SHP77 (cell line): ENCODE results near the gene SPATA13.
"Not testable (repeated sequence)": the region's sequence is repeated elsewhere in the genome, so short reads cannot be mapped to it uniquely, and the experiment has no call there.

Experiments used
- DNase-seq, 2 experiments: peaks; one replicate each; lab custom pipeline; 2025; lab: John Stamatoyannopoulos, UW

The SPATA13 gene

GRCh38 chr13:24160458-24161009 lies at the start of gene SPATA13:
Gene SPATA13 (plus strand): TSS chr13:24160720. CDS start chr13:24222930, 62,210 bp downstream.
- DNase-seq: no peak

- DNase-seq: no peak
Observed at GRCh38 chr13:24112791-24113190, 47.7 kb upstream of the SPATA13 start.

DNA sequence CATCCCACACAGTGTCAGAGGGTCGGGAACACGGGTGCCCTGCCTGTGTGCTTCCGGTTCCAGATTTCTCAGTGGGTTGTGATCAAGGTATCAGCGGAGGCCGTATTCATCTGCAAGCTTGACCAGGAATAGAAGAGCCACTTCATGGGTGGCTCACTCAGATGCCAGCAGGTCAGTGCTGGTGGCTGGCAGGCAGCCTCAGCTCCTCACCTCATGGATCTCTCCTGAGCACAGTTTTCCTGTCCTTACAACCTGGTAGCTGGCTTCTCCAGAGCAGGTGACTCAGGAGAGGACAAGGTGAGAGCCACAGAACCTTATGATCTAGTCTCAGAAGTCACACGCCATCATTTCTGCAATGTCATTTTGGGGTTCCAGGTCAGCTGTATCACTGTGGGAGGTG lies 44.8 kb upstream of the SPATA13 start:
- no peak for DNase-seq

GRCh38 chr13:24116131-24116530 lies 44.4 kb upstream of the SPATA13 start:
- peak in 1 of 2 experiments; percentile 2 for DNase-seq

- no peak for DNase-seq
Observed at GRCh38 chr13:24118576-24118975, 41.9 kb upstream of the SPATA13 start.

DNA sequence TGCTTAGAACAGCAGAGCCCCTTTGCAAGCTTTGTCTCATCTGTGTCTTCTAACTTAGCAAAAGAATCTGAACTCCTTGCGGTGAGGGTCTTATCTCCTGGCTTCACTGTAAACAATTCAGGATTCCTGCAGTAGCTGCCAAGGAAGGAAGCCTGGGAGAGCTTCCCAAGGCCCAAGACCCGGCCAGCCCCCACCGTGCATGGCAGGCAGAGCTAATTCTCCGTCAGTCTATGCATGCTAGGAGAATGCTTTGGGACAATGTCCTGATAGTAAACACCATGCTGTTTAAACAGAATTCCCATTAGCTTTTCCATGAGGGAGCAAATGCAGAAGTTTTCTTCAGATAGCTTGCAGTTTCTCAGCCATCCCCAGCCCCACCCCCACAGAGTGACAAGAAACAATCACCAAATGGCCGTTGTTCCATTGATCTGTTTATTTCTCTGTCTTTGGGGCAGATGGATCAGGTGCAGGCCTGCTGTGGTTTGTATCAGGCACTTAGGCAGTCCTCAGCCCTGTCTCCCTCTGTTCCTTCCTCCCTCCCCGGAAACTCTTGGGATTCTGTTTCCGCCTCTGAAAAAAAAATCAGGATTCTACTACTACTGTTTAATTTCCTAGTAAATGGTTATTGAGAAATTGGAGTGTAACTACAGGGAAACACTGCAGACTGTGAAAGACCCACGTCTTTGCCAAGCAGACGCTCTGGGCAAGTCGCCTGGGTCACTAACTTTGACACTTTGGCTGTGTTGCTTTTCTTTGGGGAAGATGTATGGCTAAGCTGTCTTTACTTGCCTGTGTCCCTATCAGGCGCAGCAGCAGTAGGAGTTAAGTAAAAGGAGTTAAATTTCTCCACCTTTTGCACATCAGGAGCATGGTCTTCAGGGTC lies 40.7 kb upstream of the SPATA13 start:
- DNase-seq: no peak

DNA sequence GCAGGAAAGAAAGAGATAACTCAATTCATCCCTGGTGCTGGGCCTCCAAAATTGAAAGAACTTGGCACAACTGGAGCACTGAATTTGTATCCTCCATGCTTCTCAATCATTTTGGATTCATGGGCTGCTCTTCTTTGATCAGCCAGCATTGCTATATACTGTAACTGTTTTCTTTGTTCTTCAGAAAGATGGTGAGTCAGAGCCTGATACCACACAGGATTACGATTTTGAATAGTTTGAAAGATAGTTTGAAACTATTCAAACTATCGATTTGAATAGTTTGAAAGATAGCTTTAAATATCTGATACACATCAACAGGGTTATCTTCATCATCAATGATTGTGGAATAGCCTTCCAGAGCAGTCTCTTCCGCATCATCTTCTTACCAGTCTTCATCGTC lies 38.5 kb upstream of the SPATA13 start:
- DNase-seq: not testable (repeated sequence)

DNA sequence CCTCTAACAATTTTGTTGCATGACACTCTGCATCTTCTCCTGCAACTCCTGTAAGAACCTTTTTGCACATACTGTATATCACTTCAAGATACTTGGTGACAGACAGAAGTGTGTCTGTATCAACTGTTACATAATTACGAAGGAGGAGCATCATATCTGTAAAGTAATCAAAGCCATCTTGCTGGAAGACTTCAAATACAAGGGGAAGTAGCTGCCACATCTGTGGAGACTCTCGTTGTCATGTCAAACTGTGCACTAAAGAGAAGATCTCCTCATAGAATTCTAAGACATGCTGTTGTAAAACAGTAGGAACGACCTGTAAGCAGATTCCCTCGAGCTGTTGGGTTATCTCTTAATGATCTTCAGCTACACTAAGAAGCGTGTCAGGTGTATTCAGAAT lies 38.0 kb upstream of the SPATA13 start:
- no peak for DNase-seq

DNA sequence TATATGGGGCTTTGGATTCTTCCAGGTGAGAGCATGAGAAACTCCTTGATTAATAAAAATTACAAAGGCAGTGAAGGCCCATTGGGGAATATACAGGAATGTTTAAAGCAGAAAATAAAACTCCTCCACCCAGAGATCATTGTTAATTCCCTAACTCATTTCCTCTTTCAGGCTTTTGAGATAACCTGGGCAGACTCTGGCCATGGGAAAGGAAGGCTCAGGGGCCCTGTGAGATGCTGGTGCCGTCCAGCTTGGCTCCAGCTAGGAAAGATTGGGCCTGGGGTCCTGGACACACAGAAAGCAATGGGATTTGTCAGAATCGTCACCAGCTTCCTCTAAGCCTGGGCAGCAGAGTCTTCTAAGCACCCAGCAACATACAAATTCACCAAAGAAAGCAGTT lies 36.8 kb upstream of the SPATA13 start:
- no peak for DNase-seq

DNA sequence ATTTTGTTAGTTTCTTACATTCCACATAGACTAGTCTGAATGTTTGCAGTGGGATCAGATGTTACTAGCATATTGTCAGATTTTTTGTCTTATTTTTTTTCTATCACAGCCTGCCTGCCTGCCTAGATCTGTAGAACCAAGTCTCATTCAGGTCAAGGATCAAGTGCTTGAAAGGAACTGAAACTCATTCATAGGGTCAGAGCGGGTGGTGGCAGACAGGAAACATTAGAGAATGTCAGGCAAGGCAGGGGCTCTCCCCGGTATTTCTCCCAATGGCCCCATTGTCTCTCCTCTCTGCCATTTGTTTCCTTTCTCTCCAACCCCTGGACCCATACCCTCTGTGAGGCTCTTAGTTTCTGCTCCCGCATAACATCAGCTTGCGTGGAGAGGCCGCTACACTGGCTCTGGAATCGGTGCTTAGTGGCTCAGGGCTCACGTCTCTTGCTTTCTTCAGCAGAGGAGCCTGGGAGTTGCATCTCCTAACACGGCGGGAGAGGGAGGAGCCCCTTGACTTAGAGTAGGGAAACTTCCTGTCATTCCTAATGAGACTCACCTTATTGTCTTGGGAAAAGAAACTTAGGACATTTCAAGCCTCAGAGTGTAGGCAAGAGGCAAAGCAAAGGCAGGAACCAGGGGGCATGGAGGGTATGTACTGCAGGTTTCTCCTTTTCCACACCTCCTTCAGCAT lies 35.6 kb upstream of the SPATA13 start:
- no peak for DNase-seq

DNA sequence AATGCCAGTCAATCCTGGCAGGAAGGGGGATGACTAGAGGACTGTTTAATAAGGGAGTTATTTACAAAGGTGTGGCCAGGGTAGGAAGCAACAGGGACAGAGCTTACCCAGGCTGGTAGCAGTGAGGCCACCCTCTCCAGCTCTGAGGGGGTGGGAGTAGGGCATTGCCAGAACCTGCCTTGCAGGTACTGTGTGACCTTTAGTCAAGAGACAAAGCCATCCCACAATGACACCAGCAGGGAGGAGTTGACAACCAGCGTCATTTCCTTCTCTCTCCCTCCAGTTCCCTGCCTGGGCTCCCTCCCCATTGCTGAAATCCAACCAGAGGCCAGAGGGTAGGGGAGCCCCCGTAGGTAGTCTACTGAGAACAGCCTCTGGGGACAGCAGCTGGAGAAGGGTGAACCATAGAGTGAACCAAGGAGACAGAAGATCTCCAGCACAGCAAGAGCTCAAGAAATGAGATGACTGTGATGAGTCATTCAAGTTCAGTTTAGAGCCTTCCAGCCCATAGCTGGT lies 33.3 kb upstream of the SPATA13 start:
- DNase-seq: no peak

GRCh38 chr13:24128112-24128511 lies 32.4 kb upstream of the SPATA13 start:
- no peak for DNase-seq

DNA sequence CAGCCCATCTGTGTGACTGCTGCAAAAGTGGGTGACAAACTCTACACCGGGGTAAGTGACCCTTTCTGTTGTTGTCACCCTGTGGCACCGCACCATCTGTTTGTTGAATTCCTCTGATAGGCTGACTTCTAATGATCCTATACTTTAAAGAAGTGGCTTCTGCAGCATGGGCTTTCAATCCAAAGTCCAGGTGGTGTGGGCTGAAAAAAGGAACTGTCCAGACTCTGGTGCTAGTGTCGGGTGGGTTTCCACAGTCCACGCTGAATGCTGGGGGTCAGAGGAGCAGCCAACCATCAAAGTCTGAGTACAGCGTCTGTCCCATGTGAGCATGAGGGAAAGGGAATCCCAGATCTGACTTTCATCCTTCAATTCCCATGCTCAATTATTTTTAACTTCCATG lies 31.6 kb upstream of the SPATA13 start:
- no peak for DNase-seq

- no peak for DNase-seq
Observed at GRCh38 chr13:24129914-24130774, 30.4 kb upstream of the SPATA13 start.

DNA sequence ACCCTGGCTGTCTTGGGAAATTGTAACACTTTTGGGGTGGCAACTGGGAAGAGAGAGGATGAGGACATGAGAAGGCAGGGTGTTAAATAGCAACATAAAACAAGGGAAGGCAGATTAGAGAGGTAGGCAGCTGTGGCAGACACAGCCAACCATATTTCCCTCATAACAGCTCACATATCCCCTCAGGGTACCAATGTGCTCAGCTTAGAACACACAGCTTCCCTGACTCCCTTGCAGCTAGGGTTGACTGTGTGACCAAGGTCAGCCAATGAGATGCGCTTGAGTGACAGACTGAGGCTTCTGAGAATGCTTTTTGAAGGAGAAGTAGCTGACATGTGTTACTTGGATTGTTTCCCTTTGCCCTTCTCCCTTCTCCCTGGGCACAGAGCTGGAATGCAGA lies 28.8 kb upstream of the SPATA13 start:
- DNase-seq: no peak

DNA sequence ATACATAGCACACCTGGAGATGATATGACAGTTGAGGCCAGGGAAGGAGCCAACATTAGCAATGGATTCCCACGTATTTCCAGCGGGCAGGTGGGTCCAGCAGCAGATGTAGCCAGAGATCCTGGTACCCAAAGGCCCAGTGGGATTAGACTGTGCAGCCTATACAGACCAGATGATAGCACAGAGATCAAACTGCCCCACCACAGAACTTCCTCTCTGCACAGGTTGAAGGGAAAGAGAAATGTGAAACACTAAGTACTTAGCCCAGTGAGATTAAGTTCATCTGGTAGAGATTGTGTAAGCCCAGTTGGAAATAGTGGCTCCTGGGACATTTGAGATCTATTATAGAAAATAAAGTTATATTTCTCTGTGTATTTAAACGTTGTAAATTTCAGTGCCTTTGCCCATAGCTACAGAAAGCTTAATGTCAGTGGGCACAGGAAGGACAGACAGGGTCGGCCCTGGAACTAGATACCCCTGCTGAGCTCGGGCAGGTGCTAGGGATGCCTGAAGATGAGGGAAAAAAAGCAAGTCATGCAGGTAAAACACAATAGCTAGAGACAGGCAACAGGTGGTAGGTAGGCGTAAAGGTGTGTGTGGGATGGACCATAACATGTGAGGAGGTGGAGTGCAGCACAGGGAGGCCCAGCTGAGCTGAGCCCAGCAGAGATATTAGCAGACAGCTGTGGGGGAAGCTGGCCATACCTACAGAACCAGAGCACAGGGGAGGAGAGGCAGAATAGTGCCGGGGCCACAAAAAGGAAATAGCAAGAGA lies 27.3 kb upstream of the SPATA13 start:
- no peak for DNase-seq

DNA sequence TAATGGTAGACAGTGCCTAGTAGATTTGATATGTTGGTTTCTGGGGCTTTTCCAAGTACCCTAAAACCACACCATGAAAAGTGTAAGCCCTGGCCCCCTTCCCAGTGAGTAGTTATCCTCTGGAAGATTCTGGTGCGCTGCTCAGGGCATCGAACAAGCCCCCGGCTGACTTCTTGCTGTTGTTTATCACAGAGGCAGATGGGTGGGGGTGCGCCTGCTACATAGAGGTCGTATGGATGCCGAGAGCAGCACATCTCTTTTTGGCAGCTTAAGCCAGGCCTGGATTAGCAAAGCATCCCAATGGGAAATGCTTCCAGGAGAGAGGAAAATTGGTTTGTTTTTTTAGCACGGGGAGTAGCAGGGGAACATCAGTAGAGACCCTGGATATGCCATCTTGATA lies 26.3 kb upstream of the SPATA13 start:
- DNase-seq: no peak

DNA sequence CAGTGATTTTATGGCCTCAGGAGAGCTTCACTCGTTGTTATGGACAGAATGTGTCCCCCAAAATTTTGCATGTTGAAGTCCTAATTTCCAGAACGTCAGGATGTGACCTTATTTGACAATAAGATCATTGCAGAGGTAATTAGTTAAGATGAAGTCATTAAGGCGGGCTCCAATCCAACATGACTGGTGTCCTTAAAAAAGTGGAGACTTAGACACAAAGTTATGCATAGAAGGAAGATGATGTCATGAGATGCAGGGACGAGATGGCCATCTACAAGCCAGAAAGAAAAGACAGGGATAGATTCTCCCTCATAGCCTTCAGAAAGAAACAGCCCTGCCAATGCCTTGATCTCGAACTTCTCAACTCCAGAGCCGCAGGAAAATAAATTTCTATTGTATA lies 25.8 kb upstream of the SPATA13 start:
- DNase-seq: no peak

DNA sequence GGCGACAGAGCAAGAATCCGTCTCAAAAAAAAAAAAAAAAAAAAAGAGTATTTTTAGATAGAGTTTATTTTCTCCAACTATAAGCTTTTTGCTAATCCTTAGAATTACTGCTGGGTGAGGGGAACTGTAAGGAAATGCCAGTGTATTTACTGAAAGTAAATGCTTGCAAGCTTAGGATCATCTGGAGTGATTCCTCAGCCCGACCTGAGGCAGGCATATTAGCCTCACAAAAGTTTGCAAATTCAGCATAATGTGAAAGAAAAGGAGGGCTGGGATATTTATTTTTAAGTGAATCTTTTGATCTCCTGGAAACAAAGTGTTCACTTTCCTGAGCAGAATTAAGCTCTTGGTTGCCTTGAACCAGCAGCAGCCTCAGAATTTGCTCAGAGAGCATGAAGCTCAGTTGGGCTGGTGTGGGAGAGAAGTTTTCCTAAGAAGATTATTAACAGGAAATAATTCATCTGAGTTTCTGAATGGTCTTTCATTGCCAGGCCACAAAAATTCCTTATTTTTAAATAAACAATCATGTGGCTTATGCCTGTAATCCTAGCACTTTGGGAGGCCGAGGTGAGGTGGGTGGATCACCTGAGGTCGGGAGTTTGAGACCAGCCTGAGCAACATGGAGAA lies 24.7 kb upstream of the SPATA13 start:
- no peak for DNase-seq

GRCh38 chr13:24138911-24139310 lies 21.6 kb upstream of the SPATA13 start:
- no peak for DNase-seq
